HepG2 (cell line): ENCODE results near the gene VPS13D. TPM values are rescaled to one million over a fixed set of nuclear protein-coding genes. Genes with fewer than 3 reads are reported as not detected.

Experiments
- ARHGAP35 ChIP-seq: sonication (generic); formaldehyde crosslinking; IDR thresholded peaks from 2 replicates; pipeline ENCODE4 v1.9.0; 2022; ENCODE audit warnings: mild to moderate bottlenecking, inconsistent platforms, moderate library complexity, missing genetic modification reagents, borderline replicate concordance
- ARNTL ChIP-seq: sonication (generic); formaldehyde crosslinking; IDR thresholded peaks from 2 replicates; pipeline ENCODE4 v1.4.0; 2020; ENCODE audit warnings: mild to moderate bottlenecking, missing genetic modification reagents
- BCL6 ChIP-seq: IDR thresholded peaks from 2 replicates; pipeline ENCODE4 v1.6.1; 2016; ENCODE audit warnings: missing genetic modification reagents, missing compliant biosample characterization
- DNMT1 ChIP-seq: sonication (generic); formaldehyde crosslinking; IDR thresholded peaks from 2 replicates; pipeline ENCODE4 v1.5.1; 2020; ENCODE audit warnings: mild to moderate bottlenecking, missing genetic modification reagents
- DPF2 ChIP-seq: sonication (generic); formaldehyde crosslinking; IDR thresholded peaks from 2 replicates; pipeline ENCODE4 v1.4.0; 2020; ENCODE audit warnings: mild to moderate bottlenecking, low read depth, missing genetic modification reagents, borderline replicate concordance
- FOXJ3 ChIP-seq: sonication (generic); formaldehyde crosslinking; IDR thresholded peaks from 2 replicates; pipeline ENCODE4 v1.4.0; 2020; ENCODE audit warnings: missing genetic modification reagents, mild to moderate bottlenecking, borderline replicate concordance
- KMT2B ChIP-seq: IDR thresholded peaks from 2 replicates; pipeline ENCODE4 v1.6.1; 2016; ENCODE audit warnings: missing genetic modification reagents, missing compliant biosample characterization
- MAFG ChIP-seq: sonication (generic); formaldehyde crosslinking; IDR thresholded peaks from 2 replicates; pipeline ENCODE4 v1.5.1; 2020; ENCODE audit warnings: mild to moderate bottlenecking, missing genetic modification reagents
- MBD4 ChIP-seq: IDR thresholded peaks from 2 replicates; pipeline ENCODE4 v1.6.1; 2012; ENCODE audit warnings: low read length, inconsistent platforms, borderline replicate concordance
- ONECUT2 ChIP-seq: sonication (generic); formaldehyde crosslinking; IDR thresholded peaks from 2 replicates; pipeline ENCODE4 v1.4.0; 2020; ENCODE audit warnings: missing genetic modification reagents
- PHF8 ChIP-seq: sonication (generic); formaldehyde crosslinking; IDR thresholded peaks from 2 replicates; pipeline ENCODE4 v1.5.0; 2020; ENCODE audit warnings: missing genetic modification reagents
- SMYD3 ChIP-seq: sonication (generic); formaldehyde crosslinking; IDR thresholded peaks from 2 replicates; pipeline ENCODE4 v1.8.1; 2023; ENCODE audit warnings: mild to moderate bottlenecking, missing genetic modification reagents
- SP140L ChIP-seq: sonication (generic); formaldehyde crosslinking; IDR thresholded peaks from 2 replicates; pipeline ENCODE4 v1.4.0; 2020; ENCODE audit warnings: missing genetic modification reagents, borderline replicate concordance
- SP2 ChIP-seq: sonication (generic); formaldehyde crosslinking; IDR thresholded peaks from 2 replicates; pipeline ENCODE4 v1.5.1; 2020; ENCODE audit warnings: mild to moderate bottlenecking, missing genetic modification reagents
- YEATS4 ChIP-seq: sonication (generic); formaldehyde crosslinking; IDR thresholded peaks from 2 replicates; pipeline ENCODE4 v1.4.0; 2020; ENCODE audit warnings: missing genetic modification reagents, borderline replicate concordance
- ZBTB8A ChIP-seq: sonication (generic); formaldehyde crosslinking; IDR thresholded peaks from 2 replicates; pipeline ENCODE4 v1.4.0; 2020; ENCODE audit warnings: mild to moderate bottlenecking, low read depth, missing genetic modification reagents, borderline replicate concordance
- ZFP1 ChIP-seq: IDR thresholded peaks from 2 replicates; pipeline ENCODE4 v1.6.1; 2016
- ZFYVE20 ChIP-seq: sonication (generic); formaldehyde crosslinking; IDR thresholded peaks from 2 replicates; pipeline ENCODE4 v1.8.0; 2023; ENCODE audit warnings: low read depth, mild to moderate bottlenecking, moderate library complexity, missing genetic modification reagents, borderline replicate concordance
- ZNF569 ChIP-seq: sonication (generic); formaldehyde crosslinking; IDR thresholded peaks from 2 replicates; pipeline ENCODE4 v1.5.0; 2020; ENCODE audit warnings: mild to moderate bottlenecking, missing genetic modification reagents, moderate library complexity, borderline replicate concordance
- ZNF749 ChIP-seq: sonication (generic); formaldehyde crosslinking; IDR thresholded peaks from 2 replicates; pipeline ENCODE4 v1.8.0; 2022; ENCODE audit warnings: mild to moderate bottlenecking, missing genetic modification reagents, moderate library complexity, borderline replicate concordance
- polyA plus RNA-seq, 8 experiments: library from polyadenylated mRNA; depleted of rRNA in 3 of 8; stranded (reverse) in 7 of 8; unstranded in 1 of 8; fragments of >200 nt; fragmentation: Illumina TruSeq in 4 of 8; extraction: Trizol in 4 of 8; gene quantifications; 2 replicates each; pipeline versions ENCODE4 v1.2.1 to v1.2.3, GENCODE V29; 2011 to 2016; ENCODE audit warnings: low read depth in 4 of 8, missing spikeins in 1 of 8, mixed read lengths in 1 of 8; ENCODE audit not compliant: insufficient read depth in 1 of 8
- total RNA-seq, 5 experiments: library from RNA; depleted of rRNA; stranded (reverse); fragments of >200 nt; fragmentation: Illumina TruSeq; extraction: Trizol; gene quantifications; 2 replicates each; pipeline ENCODE4 v1.2.3, GENCODE V29; 2016; ENCODE audit warnings: low read depth in 1 of 5
- TF ChIP-seq, protein P1 (sequence below): sonication (generic); formaldehyde crosslinking; IDR thresholded peaks from 2 replicates; pipeline ENCODE4 v1.5.1; 2020; ENCODE audit warnings: mild to moderate bottlenecking, missing genetic modification reagents, moderate library complexity
- TF ChIP-seq, protein P2 (sequence below): IDR thresholded peaks from 2 replicates; pipeline ENCODE4 v1.6.1; 2016
- TF ChIP-seq, protein P3 (sequence below): IDR thresholded peaks from 2 replicates; pipeline ENCODE4 v1.6.1; 2016; ENCODE audit warnings: mild to moderate bottlenecking

The VPS13D gene
- total and polyA plus RNA-seq, 2 of the 13 experiments (the other 11 are each of a cell fraction or from before 2014, with no cell fraction given): 8.6 to 13.9 TPM

DNA sequence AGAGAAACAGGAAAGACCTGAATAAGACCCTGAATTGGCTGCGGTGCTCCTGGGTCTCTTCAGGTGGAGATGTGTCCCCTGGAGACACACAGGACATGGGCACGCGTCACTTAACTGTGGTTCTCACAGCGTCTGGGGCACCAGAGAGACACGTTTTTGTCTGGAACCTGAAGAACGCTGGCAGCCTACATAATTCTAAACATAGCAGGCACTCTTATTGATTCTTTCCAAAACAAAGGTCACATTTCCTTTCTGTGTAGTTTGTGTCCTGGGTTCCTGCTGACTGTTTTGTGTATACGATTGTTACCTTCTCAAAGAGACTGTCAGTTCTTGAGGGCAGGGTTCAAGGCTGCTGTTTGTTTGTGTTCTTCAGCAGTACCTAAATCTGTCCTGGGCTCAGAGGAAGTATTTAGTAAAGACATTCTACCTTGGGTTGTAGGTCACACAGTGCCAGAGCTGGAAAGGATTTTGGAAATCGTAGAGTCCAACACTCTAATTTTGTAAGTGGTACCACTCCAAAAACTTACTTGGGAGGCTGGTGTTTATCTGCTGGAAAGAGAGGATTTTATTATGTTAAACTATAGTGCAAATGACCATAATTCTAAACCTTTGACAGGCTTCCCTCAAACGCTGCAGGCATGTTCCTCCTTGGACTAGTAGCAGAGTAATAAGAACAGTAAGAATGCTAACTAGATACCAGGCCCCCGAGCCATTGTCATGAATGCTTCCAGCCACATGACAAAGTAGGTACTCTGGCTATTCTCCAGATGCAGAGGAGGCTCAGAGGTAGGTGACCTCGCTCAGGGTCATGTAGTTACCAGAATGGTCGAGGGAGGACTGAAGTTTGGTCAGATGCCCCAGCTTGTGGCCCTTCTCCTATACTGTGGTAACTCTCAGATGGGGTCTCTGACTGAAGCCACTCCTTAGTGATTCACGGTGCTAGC lies 223.8 kb downstream of the VPS13D start (continued):
- TF ChIP-seq ZNF749 (CRISPR knock-in tag): no peak
- TF ChIP-seq ZBTB8A: no peak
- TF ChIP-seq DNMT1 (CRISPR knock-in tag): no peak
- peak; percentile 76; the same call in 1 of the 2 replicates for TF ChIP-seq FOXJ3 (CRISPR knock-in tag)
- TF ChIP-seq KMT2B: peak; percentile 56
- peak; percentile 90 for TF ChIP-seq ONECUT2 (CRISPR knock-in tag)
- TF ChIP-seq, protein P1, sequence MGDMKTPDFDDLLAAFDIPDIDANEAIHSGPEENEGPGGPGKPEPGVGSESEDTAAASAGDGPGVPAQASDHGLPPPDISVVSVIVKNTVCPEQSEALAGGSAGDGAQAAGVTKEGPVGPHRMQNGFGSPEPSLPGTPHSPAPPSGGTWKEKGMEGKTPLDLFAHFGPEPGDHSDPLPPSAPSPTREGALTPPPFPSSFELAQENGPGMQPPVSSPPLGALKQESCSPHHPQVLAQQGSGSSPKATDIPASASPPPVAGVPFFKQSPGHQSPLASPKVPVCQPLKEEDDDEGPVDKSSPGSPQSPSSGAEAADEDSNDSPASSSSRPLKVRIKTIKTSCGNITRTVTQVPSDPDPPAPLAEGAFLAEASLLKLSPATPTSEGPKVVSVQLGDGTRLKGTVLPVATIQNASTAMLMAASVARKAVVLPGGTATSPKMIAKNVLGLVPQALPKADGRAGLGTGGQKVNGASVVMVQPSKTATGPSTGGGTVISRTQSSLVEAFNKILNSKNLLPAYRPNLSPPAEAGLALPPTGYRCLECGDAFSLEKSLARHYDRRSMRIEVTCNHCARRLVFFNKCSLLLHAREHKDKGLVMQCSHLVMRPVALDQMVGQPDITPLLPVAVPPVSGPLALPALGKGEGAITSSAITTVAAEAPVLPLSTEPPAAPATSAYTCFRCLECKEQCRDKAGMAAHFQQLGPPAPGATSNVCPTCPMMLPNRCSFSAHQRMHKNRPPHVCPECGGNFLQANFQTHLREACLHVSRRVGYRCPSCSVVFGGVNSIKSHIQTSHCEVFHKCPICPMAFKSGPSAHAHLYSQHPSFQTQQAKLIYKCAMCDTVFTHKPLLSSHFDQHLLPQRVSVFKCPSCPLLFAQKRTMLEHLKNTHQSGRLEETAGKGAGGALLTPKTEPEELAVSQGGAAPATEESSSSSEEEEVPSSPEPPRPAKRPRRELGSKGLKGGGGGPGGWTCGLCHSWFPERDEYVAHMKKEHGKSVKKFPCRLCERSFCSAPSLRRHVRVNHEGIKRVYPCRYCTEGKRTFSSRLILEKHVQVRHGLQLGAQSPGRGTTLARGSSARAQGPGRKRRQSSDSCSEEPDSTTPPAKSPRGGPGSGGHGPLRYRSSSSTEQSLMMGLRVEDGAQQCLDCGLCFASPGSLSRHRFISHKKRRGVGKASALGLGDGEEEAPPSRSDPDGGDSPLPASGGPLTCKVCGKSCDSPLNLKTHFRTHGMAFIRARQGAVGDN (CRISPR knock-in tag): peak; percentile 23; the same call in 1 of the 2 replicates
- TF ChIP-seq ZFYVE20: no peak
- no peak for TF ChIP-seq ARHGAP35
- TF ChIP-seq, protein P2, sequence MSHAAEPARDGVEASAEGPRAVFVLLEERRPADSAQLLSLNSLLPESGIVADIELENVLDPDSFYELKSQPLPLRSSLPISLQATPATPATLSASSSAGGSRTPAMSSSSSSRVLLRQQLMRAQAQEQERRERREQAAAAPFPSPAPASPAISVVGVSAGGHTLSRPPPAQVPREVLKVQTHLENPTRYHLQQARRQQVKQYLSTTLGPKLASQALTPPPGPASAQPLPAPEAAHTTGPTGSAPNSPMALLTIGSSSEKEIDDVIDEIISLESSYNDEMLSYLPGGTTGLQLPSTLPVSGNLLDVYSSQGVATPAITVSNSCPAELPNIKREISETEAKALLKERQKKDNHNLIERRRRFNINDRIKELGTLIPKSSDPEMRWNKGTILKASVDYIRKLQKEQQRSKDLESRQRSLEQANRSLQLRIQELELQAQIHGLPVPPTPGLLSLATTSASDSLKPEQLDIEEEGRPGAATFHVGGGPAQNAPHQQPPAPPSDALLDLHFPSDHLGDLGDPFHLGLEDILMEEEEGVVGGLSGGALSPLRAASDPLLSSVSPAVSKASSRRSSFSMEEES (CRISPR knock-in tag): peak; percentile 64
- TF ChIP-seq SP140L: 0 out of 2 replicates have a peak, but pooled peaks have one; percentile 69
- TF ChIP-seq BCL6 (CRISPR knock-in tag): peak; percentile 92
- TF ChIP-seq, protein P3, sequence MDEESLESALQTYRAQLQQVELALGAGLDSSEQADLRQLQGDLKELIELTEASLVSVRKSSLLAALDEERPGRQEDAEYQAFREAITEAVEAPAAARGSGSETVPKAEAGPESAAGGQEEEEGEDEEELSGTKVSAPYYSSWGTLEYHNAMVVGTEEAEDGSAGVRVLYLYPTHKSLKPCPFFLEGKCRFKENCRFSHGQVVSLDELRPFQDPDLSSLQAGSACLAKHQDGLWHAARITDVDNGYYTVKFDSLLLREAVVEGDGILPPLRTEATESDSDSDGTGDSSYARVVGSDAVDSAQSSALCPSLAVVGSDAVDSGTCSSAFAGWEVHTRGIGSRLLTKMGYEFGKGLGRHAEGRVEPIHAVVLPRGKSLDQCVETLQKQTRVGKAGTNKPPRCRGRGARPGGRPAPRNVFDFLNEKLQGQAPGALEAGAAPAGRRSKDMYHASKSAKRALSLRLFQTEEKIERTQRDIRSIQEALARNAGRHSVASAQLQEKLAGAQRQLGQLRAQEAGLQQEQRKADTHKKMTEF (CRISPR knock-in tag): peak; percentile 86
- no peak for TF ChIP-seq MAFG (CRISPR knock-in tag)
- TF ChIP-seq DPF2 (CRISPR knock-in tag): peak; percentile 87
- no peak for TF ChIP-seq SP2 (CRISPR knock-in tag)
- TF ChIP-seq YEATS4 (CRISPR knock-in tag): peak; percentile 48; the same call in 1 of the 2 replicates
- TF ChIP-seq ZFP1 (CRISPR knock-in tag): peak; percentile 88; the same call in 1 of the 2 replicates
- 0 out of 2 replicates have a peak, but pooled peaks have one; percentile 27 for TF ChIP-seq SMYD3
- peak; percentile 30; the same call in 1 of the 2 replicates for TF ChIP-seq MBD4
- TF ChIP-seq ZNF569 (CRISPR knock-in tag): no peak
- TF ChIP-seq ARNTL (CRISPR knock-in tag): peak; percentile 79; the same call in 1 of the 2 replicates
- TF ChIP-seq PHF8 (CRISPR knock-in tag): 0 out of 2 replicates have a peak, but pooled peaks have one; percentile 23
